Measurements from ENCODE around the gene MYO18A. TPM values are rescaled to one million over a fixed set of nuclear protein-coding genes. Genes with fewer than 3 reads are reported as not detected.

The MYO18A gene
- total and polyA plus RNA-seq, 11 donors: 83.5 to 340 (median 300) TPM

DNA sequence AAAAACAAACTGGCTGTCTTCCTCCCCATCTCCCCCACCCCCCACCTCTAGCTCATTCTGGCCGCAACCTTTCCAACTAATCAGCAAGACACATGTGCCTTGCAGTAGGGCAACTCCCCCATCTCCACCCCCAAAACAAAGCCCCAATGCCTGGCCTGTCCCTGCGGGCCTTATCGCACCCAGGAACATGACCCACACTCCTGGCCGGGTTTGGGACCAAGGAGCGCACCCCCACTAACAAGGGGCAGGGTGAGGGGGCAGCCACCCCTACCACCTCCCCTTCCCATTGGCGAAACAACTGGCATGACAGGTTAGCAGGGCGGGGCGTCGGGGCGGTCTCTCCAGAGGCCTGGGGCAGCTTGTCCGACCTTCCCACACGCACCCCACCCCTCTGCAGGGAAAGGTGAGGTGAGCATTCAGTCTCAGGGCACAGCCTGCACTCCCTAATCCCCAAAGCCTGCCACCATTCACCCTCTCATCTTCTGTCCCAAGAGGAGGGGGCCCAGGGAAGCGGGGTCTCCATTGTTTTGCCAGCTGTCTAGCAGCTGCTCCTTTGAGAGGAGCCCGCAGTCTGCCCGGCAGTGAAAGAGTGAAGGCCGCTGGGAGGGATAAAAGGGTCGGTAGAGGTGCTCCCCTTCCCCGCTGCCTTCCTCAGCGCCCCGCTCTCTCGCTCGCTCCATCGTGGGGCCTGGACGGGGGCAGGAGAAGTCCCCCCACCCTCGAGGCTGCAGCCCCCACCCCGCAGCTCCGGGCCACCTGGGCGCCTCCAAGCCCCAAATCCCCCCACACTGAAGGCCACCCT is 765 bp downstream of the MYO18A start:
- H3K4me1 ChIP-seq: peaks cover 6 to 56% (median 47%) of the 10 kb centered on the region in 12 donors

DNA sequence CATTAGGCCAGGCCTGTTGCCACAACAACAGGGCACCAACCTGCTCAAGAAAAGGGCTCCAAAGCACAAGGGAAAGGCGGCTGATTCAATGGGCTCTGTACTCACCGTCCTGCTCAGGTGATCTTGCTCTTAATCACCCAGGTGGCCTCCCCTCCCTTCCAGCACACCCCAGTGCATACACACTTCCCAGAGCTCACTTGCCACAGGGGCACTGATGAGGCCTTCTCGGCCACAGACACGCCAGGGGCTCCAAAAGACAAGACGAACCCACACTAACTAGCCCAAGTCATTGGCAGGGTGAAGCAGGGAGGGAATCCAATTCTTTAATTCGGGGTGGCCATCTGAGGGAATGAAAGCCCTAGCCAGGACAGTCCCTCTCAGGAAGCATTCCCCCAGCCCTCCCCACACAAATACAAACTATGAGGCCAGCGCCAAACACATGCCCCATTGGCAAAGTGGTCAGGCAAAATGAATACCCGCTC is 1.4 kb downstream of the MYO18A start:
- intact Hi-C loops (cut with DNase I): loop anchor here in 2 of 10 donors (2.0 kb wide), 2 partner anchors 28 to 30 kb away; no protein-coding TSS in a partner anchor
- TF ChIP-seq, protein P1, sequence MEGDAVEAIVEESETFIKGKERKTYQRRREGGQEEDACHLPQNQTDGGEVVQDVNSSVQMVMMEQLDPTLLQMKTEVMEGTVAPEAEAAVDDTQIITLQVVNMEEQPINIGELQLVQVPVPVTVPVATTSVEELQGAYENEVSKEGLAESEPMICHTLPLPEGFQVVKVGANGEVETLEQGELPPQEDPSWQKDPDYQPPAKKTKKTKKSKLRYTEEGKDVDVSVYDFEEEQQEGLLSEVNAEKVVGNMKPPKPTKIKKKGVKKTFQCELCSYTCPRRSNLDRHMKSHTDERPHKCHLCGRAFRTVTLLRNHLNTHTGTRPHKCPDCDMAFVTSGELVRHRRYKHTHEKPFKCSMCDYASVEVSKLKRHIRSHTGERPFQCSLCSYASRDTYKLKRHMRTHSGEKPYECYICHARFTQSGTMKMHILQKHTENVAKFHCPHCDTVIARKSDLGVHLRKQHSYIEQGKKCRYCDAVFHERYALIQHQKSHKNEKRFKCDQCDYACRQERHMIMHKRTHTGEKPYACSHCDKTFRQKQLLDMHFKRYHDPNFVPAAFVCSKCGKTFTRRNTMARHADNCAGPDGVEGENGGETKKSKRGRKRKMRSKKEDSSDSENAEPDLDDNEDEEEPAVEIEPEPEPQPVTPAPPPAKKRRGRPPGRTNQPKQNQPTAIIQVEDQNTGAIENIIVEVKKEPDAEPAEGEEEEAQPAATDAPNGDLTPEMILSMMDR (IDR thresholded peaks at IDR 0.05): no peak
- TF ChIP-seq POLR2A (IDR thresholded peaks at IDR 0.05): no peak
- H3K36me3 ChIP-seq: no peaks in the 10 kb centered on the region
- H3K9me3 ChIP-seq: peaks cover 0 to 2% (median 0%) of the 10 kb centered on the region in 12 donors
- ATAC-seq (no peak), DNase-seq (peak in 1 of 5 donors; percentile 9)
- peak overlapping the region in 10 of 12 donors; percentile 53 to 87 (median 68) for H3K4me3 ChIP-seq
- H3K27me3 ChIP-seq: no peaks in the 10 kb centered on the region
- H3K4me1 ChIP-seq: peaks cover 6 to 56% (median 47%) of the 10 kb centered on the region in 12 donors
- H3K27ac ChIP-seq: peak overlapping the region; percentile 68 to 95 (median 88)
- WGBS, 4 donors: 30 to 56% (median 47%) methylated on average over 7 to 8 of the region's 8 CpGs

More for the DNA sequence above, 765 bp downstream of the MYO18A start:
- Histone ChIP-seq H3K36me3 (no peaks in the 10 kb centered on the region), H3K27ac (peak overlapping the region; percentile 68 to 95 (median 88)), H3K9me3 (peaks cover 0 to 4% (median 0%) of the 10 kb centered on the region in 12 donors), H3K27me3 (no peaks in the 10 kb centered on the region), H3K4me3 (peak overlapping the region; percentile 39 to 87 (median 67))
- peak; percentile 38 to 60 (median 50) for ATAC-seq
- WGBS, 4 donors: 7 to 14% (median 10%) methylated on average over 24 to 28 of the region's 28 CpGs
- TF ChIP-seq, protein P1 (IDR thresholded peaks at IDR 0.05): no peak
- no peak for TF ChIP-seq POLR2A (IDR thresholded peaks at IDR 0.05)
- DNase-seq: peak; percentile 45 to 81 (median 71)
- intact Hi-C loops (cut with DNase I): loop anchor here (1.0 to 5.0 kb wide), 5 partner anchors 29 to 38 kb away; no protein-coding TSS in a partner anchor

DNA sequence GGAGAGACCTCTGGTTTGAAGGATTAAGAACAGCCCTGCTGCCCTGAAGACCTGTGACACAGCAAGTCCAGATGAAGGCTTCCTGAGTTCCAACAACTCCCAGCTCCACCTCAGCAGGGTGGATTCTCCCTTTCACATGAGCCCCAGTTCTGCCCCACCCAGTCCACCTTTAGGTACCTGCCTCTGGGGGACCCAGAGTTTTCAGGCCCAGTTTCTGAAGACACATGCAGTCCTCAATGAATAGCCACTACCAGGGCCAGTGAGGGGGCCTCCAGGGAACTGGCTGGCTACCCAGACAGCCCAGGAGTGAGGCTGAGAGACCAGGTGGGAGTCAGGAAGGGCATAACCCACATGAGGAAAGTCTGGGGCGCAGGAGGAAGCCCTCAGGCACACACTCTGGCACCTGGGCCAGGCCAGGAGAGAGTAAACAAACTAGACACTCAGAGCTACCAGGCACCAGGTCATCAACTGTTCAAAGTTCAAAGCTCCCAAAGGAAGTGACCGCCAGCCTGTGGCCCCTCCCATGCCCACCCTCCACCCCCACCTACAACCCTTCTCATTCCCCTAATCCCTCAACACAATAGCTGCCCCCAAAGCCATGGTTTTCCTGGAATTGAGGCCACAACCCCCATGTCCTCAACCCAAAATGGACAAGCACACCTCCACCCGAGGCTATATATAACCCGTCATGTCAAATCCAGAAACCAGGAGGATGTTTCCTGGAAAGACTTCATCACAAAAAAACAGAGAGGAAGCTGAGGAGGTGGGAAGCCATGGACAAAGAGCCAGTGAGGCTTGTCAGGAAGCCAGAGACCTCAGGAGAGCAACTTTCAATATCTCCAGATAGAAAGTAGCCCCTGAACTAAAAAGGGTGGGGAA is 2.1 kb downstream of the MYO18A start:
- intact Hi-C loops (cut with DNase I): loop anchor here in 2 of 10 donors (2.0 kb wide), 2 partner anchors 27 to 29 kb away; no protein-coding TSS in a partner anchor
- Histone ChIP-seq H3K36me3 (no peaks in the 10 kb centered on the region), H3K4me3 (peak overlapping the region in 9 of 12 donors; percentile 61 to 87 (median 68)), H3K27ac (peak overlapping the region; percentile 68 to 95 (median 88)), H3K27me3 (no peaks in the 10 kb centered on the region), H3K4me1 (peaks cover 6 to 56% (median 47%) of the 10 kb centered on the region in 12 donors), H3K9me3 (no peaks in the 10 kb centered on the region)
- ATAC-seq (peak; percentile 2 to 51 (median 10)), DNase-seq (peak in 2 of 5 donors; percentile 40 to 42)
- TF ChIP-seq, protein P1 (IDR thresholded peaks at IDR 0.05): no peak
- no peak for TF ChIP-seq POLR2A (IDR thresholded peaks at IDR 0.05)
- 43 to 58% (median 44%) methylated on average over 4 of the region's 4 CpGs for WGBS, 4 donors
